Renal cortical epithelial cell (primary cell): ENCODE measurements around the gene MAP3K15. TPM values are rescaled to one million over a fixed set of nuclear protein-coding genes. Genes with fewer than 3 reads are reported as not detected.
"Not testable (repeated sequence)": the region's sequence is repeated elsewhere in the genome, so short reads cannot be mapped to it uniquely, and the experiment has no call there.

Experiments
- DNase-seq: peaks from one replicate; pipeline ENCODE4 v3.0.0-alpha.2; 2011; ENCODE audit warnings: low read depth
- total RNA-seq: library from RNA; depleted of rRNA; stranded (reverse); fragments of >200 nt; gene quantifications from 2 replicates; pipeline ENCODE4 v1.2.3, GENCODE V29; 2014

The MAP3K15 gene
- total RNA-seq, 1 donor from 2014 or later = 1.3 TPM

DNA sequence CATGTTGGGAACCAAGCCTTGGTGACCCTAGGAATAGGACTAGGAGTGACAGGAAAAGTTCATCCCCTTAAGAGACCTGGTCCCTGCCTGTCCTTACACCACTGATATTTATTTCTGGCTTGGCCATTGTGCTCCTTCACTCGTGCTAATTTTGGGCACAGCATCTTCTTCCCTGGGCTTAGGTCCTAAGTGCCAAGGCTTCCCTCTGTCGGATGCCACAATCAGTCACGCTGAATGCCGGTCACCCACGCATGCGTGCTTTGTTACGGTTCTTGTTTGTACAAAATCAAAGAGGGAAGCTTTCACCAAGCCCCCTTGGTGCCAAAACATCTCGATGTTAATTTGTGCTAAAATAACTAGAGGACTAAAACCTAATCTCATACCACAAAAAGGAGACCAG is 17.4 kb upstream of the MAP3K15 start:
- no peak for DNase-seq

DNA sequence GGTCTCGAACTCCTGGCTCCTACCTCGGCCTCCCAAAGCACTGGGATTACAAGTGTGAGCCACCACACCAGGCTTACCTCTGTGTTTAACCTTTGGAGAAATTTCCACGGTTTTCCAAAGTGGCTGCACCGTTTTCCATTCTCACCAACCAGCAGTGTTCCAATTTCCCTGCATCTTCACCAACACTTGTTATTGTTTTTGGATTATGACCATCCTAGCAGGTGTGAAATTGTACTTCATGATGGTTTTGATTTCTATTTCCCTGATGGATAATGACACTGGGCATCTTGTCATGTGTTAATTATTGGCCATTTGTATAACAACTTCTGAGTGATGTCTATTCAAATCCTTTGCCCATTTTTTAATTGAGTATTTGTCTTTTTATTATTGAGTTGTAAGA is 2.7 kb upstream of the MAP3K15 start:
- DNase-seq = no peak

DNA sequence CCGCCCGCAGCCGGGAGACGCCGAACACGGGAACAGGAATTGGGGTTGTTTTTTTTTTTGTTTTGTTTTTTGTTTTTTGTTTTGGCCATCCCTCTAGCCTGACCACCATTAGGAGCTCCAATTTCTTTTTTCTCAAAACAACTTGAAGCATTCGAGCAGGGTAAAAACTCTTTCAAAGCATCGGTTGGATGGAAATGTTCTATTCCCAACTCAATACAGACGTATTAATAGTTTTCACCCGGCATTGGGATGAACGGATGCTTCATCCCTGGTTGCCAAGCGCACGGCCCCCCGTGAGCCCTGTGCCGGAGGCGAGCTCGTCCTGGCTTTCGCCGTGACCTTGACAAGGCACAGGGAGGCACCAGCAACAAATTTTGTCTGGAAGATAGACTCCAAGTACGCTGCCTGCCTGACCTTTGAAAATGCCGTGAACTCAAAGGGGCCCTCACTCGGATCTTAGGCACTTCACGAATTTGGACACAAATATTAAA is 352 bp upstream of the MAP3K15 start:
- no peak for DNase-seq

DNA sequence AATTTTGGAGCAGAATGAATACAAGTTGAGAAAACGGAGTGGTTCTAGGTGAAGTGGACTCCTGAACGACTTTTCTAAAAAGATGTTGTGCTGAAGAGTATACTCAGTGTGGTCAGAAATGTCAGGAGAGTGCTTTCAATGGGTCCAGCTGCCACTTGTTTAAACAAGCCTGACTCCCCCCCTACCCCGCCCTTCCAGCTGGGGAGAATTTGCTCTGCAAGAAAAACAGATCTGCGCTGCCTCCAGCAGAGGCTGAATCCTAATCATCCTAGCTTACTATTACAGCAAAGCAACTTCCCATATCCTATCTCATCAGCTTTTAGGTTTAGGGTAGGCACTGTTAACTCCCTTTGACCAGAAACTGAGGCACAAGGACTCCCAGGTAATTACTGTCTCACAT is 1.9 kb downstream of the MAP3K15 start:
- DNase-seq = no peak

DNA sequence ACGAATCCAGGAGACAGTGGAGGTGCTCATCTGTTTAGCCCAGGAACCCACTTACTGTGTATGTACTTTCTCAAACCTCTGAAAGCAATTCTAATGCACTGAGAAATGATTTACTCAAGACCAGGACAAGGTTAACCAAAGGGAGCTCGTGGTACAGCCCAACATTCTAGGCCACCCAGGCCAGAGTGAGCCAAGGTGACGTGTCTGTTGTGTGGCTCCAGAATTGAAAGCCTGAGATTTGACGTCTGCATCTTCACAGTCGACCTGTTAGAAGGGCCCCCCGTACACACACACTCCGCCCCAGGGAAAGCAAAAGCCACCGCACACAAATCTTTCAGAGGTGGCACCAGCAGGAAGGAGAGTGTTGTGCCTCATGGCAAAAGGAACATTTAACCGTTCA is 2.3 kb downstream of the MAP3K15 start:
- peak; percentile 49 for DNase-seq

DNA sequence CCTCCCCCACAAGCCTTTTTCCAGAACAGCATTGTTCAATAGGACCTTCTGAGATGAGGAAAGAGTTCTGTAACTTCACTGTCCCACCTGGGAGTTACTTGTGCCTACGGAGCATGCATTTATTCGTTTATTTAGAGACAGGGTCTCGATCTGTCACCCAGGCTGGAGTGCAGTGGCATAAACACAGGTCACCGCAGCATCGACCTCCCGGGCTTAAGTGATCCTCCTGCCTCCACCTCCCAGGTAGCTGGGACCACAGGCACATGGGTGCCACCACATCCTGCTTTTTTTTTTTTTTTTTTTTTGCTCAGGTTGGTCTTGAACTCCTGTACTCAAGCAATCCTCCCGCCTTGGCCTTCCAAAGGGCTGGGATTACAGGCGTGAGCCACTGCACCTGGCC is 2.9 kb downstream of the MAP3K15 start:
- no peak for DNase-seq

DNA sequence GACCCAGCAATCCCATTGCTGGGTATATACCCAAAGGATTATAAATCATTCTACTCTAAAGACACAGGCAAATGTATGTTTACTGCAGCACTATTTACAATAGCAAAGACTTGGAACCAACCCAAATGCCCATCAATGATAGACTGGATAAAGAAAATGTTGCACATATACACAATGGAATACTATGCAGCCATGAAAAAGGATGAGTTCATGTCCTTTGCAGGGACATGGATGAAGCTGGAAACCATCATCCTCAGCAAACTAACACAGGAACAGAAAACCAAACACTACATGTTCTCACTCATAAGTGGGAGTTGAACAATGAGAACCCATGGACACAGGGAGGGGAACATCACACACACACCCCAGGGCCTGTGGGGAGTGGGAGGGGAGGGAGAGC is 3.5 kb downstream of the MAP3K15 start:
- DNase-seq = not testable (repeated sequence)

DNA sequence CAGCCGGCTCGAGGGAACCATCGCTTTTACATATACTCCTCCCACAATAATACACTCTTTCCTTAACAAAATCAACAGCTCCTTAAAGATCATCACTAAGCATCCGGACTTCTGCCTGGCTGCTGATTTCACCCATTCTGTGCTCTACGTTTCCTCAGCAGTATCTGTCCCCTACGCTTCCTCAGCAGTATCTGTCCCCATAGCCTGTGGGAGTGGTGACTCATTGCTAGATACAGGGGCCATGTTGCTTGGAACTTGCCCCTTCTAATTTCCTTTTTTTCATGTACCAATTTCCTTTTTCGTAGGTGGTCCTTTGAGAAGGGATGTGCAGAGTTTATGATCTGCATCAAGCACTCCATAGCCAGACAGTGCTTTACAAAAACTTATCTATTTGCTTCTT is 18.6 kb downstream of the MAP3K15 start:
- no peak for DNase-seq

DNA sequence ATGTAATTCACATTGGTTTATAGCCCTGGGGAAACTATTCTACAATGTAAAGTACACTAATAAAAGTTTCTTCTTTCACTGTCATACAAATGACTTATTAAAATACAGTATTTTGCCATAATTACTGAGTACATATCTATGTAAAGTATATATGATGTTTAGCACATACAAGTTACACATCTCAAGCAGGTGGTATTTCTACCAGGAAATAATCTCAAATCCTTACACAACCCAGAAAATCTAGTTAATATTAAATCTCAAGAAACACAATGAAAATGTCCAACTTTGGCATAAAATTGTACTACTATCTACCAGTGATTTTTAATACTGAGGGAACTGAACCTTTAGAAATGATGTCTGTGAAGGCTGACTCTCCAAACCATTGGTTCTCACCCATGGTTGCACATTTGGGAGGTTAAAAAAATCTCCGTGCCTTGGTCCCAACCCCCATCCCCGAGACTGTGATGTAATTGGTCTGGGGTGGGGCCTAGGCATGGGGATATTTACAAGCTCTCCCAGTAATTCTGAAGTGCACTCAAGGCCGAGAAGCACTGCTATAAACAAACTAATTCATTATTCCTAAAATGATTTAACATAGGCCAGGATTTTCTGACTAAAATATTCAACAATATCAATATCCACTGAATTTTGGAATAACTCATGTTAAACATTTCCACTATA is 27.6 kb downstream of the MAP3K15 start:
- peak; percentile 29 for DNase-seq

DNA sequence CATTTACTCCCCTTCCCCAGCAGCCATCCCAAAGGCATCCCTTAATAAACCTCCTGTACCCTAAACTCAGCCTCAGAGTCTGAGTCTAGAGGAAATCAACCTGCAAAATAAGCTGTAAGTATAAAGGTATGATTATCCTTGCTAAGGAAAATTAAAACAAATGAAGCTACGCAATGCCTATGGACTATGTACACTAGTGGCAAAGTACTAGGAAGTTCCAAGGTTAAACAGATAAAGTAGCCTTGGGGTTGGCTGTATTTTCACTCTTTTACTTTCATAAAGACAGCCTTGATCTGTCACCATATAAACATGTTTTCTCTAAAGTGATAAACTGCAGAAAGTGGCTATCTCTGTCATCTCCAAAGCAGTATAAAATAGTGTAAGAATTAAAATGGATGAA is 35.9 kb downstream of the MAP3K15 start:
- no peak for DNase-seq

DNA sequence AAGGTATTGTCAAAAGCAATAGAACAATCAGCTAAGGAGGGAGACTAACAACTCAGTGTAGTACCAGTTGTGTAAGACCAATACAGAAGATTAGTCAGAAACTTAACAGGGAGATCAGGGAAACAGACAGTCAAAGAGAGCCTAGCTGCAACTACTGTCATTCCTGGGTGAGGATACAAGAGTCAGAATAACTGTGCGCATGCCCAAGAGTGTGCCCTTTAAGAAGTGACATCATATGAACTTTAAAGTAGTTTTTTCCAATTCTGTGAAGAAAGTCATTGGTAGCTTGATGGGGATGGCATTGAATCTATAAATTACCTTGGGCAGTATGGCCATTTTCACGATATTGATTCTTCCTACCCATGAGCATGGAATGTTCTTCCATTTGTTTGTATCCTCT is 46.9 kb downstream of the MAP3K15 start:
- not testable (repeated sequence) for DNase-seq

DNA sequence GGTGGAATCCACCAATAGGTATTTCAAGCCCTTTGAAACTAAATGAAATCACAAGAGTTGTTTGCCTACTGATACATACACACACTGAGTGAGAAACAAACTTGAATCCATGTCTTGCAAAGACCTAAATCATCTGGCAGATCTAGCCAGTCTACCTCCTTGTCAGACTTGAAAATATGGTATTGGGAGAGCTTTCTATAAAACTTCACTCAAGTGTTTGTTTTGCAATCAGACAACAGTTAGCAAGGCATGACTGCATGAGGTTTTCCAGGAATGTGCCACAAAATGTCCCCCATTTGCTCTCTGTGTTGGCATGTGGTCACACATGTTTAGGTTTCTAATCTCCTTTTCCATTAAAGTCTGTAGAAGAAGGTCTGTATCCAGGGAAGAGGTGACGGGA is 52.4 kb downstream of the MAP3K15 start:
- peak; percentile 33 for DNase-seq

DNA sequence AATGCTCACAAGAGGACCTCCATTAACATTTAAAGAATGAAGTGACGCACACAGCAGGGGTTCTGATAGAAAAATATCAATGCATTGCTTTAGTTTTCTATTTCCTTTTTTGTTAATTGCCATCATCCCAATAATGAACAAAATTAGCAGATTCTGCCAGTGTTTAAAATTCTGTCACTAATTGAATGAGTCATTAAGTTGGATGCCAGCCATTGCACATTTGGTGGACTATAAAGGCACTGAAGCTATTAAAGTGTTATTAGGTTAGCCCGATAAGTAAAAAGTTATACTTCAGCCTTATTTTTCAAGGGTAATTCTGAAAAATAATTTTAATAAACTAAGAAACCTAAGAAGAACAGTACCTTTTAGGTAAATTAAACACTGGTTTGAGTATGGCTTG is 53.1 kb downstream of the MAP3K15 start:
- peak; percentile 19 for DNase-seq

DNA sequence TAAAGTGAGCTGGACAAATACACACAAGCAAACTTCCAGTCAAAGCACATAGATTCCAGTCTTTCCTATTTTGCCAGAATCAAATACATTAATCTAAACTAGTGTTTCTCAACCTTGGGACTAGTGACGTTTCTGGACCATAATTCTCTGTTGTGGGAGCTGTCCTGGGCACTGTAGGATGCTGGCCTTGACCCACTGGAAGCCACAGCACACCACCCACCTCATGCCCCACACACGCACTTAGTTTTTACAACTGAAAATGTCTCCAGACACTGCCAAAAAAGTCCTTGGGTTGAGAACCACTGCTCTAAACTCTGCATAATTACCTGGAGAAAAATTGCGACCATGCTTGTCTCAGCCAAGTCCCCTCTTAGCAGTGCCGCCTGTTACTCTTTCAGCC is 57.6 kb downstream of the MAP3K15 start:
- no peak for DNase-seq

DNA sequence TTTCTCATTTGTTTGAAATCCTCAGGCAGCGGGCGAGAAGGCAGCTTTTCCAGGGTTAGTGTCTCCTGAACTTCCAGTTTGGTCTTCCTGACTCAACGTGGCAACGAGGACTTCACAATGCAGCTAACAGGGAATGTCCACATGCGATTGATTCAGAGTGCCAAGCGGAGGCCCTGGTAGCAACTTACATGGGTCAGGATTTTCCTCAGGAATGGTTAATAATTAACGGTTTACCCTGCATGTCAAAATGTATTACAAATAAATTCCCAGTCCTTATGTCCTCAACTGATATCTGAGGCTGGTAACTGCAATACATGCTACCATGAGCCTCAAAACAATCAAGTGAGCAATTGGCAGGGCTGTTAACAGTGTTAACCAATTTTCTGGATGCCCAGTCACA is 67.2 kb downstream of the MAP3K15 start:
- DNase-seq = peak; percentile 58

DNA sequence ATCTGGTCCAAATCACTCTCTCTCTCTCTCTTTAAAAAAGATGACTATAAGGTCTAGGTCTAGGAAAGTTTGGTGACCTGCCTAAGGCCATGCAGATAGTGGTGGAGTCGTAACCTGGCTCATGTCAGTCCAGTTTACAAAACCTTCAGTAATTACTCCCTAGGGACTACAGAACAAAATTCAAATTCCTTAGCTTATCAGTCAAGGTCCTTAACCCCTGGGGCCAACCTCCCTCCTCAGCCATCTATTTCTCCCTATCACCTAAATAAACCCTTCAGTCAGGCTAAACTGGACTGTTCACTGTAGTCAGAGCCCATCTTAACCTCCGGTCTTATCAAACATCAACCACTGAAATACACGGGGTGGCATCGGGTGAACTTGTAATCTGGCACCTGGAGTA is 68.9 kb downstream of the MAP3K15 start:
- DNase-seq = no peak

DNA sequence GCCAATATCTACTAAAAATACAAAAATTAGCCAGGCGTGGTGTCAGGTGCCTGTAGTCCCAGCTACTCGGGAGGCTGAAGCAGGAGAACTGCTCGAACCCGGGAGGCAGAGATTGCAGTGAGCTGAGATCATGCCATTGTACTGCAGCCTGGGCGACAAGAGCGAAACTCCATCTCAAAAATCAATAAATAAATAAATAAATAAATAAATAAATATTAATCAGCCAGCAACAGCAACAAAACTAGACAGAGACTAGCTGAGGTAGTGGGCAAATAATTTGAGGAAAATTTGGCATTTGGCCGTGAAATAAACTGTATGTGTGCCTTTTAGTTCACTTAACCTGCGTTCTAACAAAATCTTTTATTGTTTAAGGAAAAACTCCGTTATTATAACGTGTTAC is 69.5 kb downstream of the MAP3K15 start:
- not testable (repeated sequence) for DNase-seq

DNA sequence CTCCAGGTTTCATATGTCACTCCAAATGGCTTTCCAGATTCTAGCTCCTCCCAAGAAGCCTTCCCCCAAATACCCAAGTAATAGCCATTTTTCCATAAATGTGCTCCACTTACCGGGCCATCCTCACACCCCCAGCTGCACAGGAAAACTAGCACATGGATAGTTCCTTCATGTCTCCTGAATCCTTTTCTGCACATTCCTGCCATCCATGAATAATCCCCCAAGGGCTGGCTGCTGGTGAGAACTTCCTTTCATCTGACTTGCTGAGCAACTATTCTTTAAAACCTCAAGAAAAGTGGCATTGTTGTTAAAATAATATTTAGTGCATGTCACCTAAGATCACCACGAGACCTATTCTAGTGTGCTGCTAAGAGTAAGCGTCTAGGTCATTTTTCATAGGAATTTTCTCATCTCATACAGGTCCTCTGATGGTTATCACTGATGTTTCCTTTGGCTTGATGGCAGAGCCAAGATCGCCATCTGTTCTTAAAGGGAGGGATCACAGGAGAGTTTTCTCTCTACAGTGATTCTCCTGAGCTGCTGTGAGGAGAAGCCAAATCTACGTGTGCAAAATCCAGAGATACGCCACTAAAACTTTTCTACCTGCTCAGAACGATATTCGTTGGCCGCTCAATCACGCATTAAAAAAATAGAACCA is 71.3 kb downstream of the MAP3K15 start:
- DNase-seq = no peak

DNA sequence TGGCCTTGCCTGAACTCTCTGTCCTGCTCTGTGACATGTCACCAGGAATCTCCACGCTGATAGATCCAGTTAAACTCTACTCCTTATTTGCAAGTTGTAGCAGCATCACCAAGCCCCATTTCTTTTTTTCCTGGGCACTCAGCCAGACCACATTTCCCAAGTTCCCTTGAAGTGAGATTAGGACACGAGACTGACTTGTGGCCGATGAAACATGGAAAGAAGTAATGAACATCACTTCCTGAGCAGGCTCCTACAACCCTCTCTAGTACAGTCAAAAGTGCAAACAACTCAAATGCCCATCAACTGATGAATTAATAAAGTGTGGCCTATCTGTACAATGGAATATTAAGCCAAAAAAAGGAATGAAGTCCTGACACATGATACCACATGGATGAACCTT is 74.6 kb downstream of the MAP3K15 start:
- peak; percentile 73 for DNase-seq

DNA sequence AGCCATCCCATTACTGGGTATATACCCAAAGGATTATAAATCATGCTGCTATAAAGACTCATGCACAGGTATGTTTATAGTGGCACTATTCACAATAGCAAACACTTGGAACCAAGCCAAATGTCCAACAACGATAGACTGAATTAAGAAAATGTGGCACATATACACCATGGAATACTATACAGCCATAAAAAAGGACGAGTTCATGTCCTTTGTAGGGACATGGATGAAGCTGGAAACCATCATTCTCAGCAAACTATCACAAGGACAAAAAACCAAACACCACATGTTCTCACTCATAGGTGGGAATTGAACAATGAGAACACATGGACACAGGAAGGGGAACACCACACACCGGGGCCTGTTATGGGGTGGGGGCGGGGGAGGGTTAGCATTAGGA is 92.6 kb downstream of the MAP3K15 start:
- DNase-seq = not testable (repeated sequence)

DNA sequence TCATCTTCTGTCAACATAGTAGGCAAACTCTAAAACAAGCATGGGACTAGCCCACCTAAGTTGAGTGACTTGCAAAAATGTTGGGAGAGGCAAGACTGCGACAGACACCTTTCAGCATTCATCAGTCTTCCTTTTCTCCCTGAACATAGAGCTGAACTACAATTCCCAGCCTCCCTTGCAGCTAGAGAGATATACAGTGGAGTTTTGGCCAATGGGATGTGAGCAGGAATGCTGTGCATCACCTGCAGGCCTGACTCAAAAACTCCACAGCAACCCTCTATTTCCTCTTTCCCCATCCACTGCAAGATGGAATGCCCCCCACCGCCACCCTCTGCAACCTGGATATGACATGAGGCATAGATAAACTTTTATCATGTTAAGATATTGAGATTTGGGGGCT is 105.0 kb downstream of the MAP3K15 start:
- DNase-seq = no peak

DNA sequence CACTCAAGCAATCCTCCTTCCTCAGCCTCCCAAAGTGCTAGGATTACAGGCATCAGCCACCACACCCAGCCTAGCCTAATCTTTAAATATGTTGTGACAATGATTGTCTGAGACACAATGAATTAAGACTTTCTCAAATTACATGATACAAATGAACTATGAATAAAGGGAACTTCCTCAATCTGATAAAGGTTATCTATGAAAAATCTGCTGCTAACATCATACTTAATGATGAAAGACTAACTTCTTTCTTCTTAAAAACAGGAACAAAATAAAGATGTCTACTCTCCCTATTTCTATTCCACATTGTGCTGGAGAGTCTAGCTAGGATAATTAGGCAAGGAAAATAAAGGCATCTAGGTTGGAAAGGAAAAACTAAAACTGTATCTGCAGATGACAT is 111.6 kb downstream of the MAP3K15 start:
- no peak for DNase-seq

DNA sequence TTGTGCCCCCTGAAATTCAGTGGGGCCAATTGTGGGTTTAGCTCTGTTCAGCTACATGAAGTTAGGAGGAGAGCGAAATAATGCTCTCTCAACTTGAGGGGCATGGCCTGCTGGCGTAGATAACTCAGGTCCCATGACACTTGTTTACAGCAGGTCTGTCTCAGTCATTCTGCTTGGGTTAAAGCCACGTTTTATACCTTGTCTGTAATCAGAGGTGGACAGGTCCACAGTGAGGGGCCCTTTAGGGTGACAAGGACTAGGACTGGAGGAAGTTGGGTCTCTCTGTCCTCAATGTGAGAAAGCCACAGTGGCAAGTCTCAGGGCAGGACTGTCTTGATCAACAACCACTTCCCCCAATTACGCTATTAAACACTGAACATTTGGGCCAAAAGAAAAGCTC is 122.6 kb downstream of the MAP3K15 start:
- DNase-seq = no peak

DNA sequence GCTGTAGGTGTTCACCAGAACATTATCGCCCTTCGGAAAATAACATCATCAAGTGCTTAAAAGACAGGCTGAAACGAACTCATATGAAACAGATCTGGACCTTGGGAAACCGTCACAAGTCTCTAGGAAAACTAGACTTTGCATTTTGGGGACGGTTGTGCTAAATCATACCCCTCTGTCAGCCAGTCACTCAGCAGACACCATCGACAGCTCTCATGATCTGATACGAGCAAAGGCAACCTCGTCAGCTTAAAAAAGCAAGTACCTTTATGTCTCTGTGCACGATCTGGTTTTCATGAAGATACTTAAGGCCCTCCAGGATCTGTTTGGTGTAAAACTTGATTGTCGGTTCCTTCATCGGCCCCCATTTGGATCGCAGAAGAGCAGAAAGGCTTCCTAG is 123.2 kb downstream of the MAP3K15 start:
- DNase-seq = no peak
